ENCODE measurements around the gene PCDH15. TPM values are rescaled to one million over a fixed set of nuclear protein-coding genes. Genes with fewer than 3 reads are reported as not detected.

The PCDH15 gene
- total and polyA plus RNA-seq, 2 of the 4 experiments (the other 2 are of a cell fraction), result not detected

- Histone ChIP-seq H3K79me1 (ENCODE audit: low read depth in 1 of 2, low read length in 2 of 2) (no peaks in the 10 kb centered on the region), H3K9me3 (ENCODE audit: control insufficient read depth, insufficient read depth, low read length) (no peaks in the 10 kb centered on the region), H2BK5ac (ENCODE audit: low read depth, low read length, poor library complexity, severe bottlenecking) (no peak overlapping the region), H3K56ac (ENCODE audit: extremely low read depth, insufficient read depth, low read length) (no peak overlapping the region), H4K20me1 (ENCODE audit: insufficient read depth, low read length) (no peaks in the 10 kb centered on the region), H4K8ac (ENCODE audit: low read depth in 2 of 2, low read length in 2 of 2) (no peak overlapping the region), H3K27ac (ENCODE audit: insufficient read depth, low read length) (no peak overlapping the region), H3K23ac (ENCODE audit: low read depth, low read length) (no peak overlapping the region), H2BK120ac (ENCODE audit: low read depth, low read length) (no peak overlapping the region), H3K27me3 (ENCODE audit: control insufficient read depth, insufficient read depth, low read length) (no peaks in the 10 kb centered on the region), H3K4me2 (ENCODE audit: low read depth, low read length) (no peak overlapping the region), H2AK5ac (ENCODE audit: low read depth, low read length) (no peak overlapping the region), H3K4ac (ENCODE audit: low read depth, low read length) (no peak overlapping the region), H4K91ac (ENCODE audit: insufficient read depth, low read depth, low read length) (no peak overlapping the region), H2AK9ac (replicated peaks; ENCODE audit: low read depth, low read length, poor library complexity) (no peak overlapping the region), H3K9ac (ENCODE audit: low read depth, low read length) (no peak overlapping the region), H3K14ac (replicated peaks; ENCODE audit: low read depth, low read length) (no peak overlapping the region), H3K4me3 (ENCODE audit: insufficient read depth, low read depth, low read length) (no peak overlapping the region), H3K9me1 (ENCODE audit: insufficient read depth, low read length) (no peaks in the 10 kb centered on the region), H2BK20ac (ENCODE audit: low read depth, low read length) (no peak overlapping the region), H2BK15ac (ENCODE audit: low read depth, low read length) (no peak overlapping the region), H4K5ac (ENCODE audit: low read depth, low read length) (no peak overlapping the region), H3K4me1 (ENCODE audit: control insufficient read depth, insufficient read depth, low read length) (no peaks in the 10 kb centered on the region), H3K36me3 (ENCODE audit: control insufficient read depth, insufficient read depth, low read length) (no peaks in the 10 kb centered on the region), H3K18ac (ENCODE audit: low read depth, low read length) (no peak overlapping the region), H2AFZ (replicated peaks; ENCODE audit: low read length, poor library complexity) (no peak overlapping the region)
- TF ChIP-seq FOS (IDR thresholded peaks at IDR 0.05; ENCODE audit: low read depth, low read length), result no peak
- TF ChIP-seq ELK1 (IDR thresholded peaks at IDR 0.05; ENCODE audit: borderline replicate concordance, low read depth, low read length), result no peak
- TF ChIP-seq MAZ (IDR thresholded peaks at IDR 0.05; ENCODE audit: borderline replicate concordance, low read depth, low read length), result no peak
- TF ChIP-seq CEBPB (IDR thresholded peaks at IDR 0.05; ENCODE audit: low read depth, low read length), result no peak
- TF ChIP-seq RFX5 (IDR thresholded peaks at IDR 0.05; ENCODE audit: low read depth, low read length), result no peak
- TF ChIP-seq RAD21 (IDR thresholded peaks at IDR 0.05; ENCODE audit: low read length), result no peak
- no peak for TF ChIP-seq MAFK (IDR thresholded peaks at IDR 0.05; ENCODE audit: low read depth, low read length)
- no peak for TF ChIP-seq NFE2L2 (IDR thresholded peaks at IDR 0.05; ENCODE audit: low read depth, low read length)
- TF ChIP-seq POLR2A (IDR thresholded peaks at IDR 0.05; ENCODE audit: low read depth, low read length), result no peak
- TF ChIP-seq CHD1 (IDR thresholded peaks at IDR 0.05; ENCODE audit: low read depth, low read length), result no peak
- TF ChIP-seq CTCF (conservative IDR thresholded peaks at IDR 0.05; ENCODE audit: low read depth, low read length), result no peak
- TF ChIP-seq BHLHE40 (IDR thresholded peaks at IDR 0.05; ENCODE audit: low read depth, low read length), result no peak
- TF ChIP-seq RCOR1 (IDR thresholded peaks at IDR 0.05; ENCODE audit: insufficient replicate concordance, low read length), result no peak
- TF ChIP-seq SMC3 (IDR thresholded peaks at IDR 0.05; ENCODE audit: low read depth, low read length), result no peak
- TF ChIP-seq USF2 (IDR thresholded peaks at IDR 0.05; ENCODE audit: low read depth, low read length), result no peak
- intact Hi-C loops (cut with micrococcal nuclease) (no loop called here), dilution Hi-C loops (cut with HindIII; ENCODE audit: low sequenced_read_pairs, unreplicated experiment) (no loop called here), in situ Hi-C loops (cut with MboI; ENCODE audit: low sequenced_read_pairs) (no loop called here)
- DNase-seq, result no peak
- ChIA-PET CTCF (no interaction called here), POLR2A (ENCODE audit: unreplicated experiment) (no interaction called here)
- 100% methylated on average over 2 of the region's 3 CpGs; no CpG with 5 or more reads in 1 of the 2 experiments for WGBS, 2 experiments (ENCODE audit: extremely low coverage in 2 of 2, insufficient read length in 1 of 2)
- BruUV-seq (replicated peaks), result no TSS peak
- ATAC-seq (ENCODE audit: low read depth), result no peak
Measured at GRCh38 chr10:54503863-54504262, 297.2 kb downstream of the PCDH15 start.

Measured in IMR-90 (cell line).